GM12891 (cell line): Measurements from ENCODE around the gene TMEM242.

ENCODE experiments used
- PAX5 ChIP-seq: IDR thresholded peaks from 2 replicates; pipeline ENCODE4 v1.6.1; 2011; ENCODE audit warnings: low read length, moderate library complexity, mild to moderate bottlenecking; ENCODE audit not compliant: insufficient read depth, severe bottlenecking
- POLR2A ChIP-seq: IDR thresholded peaks from 2 replicates; pipeline ENCODE4 v1.6.1; 2011; ENCODE audit warnings: low read depth, low read length, control low read depth
- POLR2AphosphoS5 ChIP-seq: IDR thresholded peaks from 2 replicates; pipeline ENCODE4 v1.6.1; 2011; ENCODE audit warnings: low read depth, low read length, control low read depth
- POU2F2 ChIP-seq: IDR thresholded peaks from 2 replicates; pipeline ENCODE4 v1.6.1; 2011; ENCODE audit warnings: low read depth, mild to moderate bottlenecking, control low read depth, low read length, moderate library complexity
- SPI1 ChIP-seq: IDR thresholded peaks from 2 replicates; pipeline ENCODE4 v1.6.1; 2011; ENCODE audit warnings: low read depth, low read length, control low read depth
- TAF1 ChIP-seq: IDR thresholded peaks from 2 replicates; pipeline ENCODE4 v1.6.1; 2011; ENCODE audit warnings: low read depth, low read length, control low read depth

DNA sequence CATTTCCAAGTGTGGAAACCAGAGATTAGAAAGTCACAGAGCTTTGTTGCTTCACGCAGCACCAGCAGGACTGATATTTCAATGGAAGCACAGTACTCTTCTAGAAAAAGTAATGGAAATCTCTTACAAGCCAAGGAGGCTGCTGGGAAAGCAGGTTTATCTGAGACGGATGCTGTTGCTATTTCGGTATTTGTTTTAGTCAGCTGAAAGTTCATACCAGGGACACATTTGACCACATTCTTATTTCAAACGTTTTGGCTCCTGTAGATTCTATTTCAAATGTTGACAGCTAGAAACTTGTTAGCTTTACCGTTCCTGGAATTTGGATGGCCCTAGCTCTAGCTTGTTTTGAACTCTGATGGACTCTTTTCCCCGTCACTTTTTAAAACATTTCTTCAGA is 3.7 kb upstream of the TMEM242 start:
- TF ChIP-seq POLR2A = no peak
- no peak for TF ChIP-seq POLR2AphosphoS5
- no peak for TF ChIP-seq TAF1
- no peak for TF ChIP-seq POU2F2
- no peak for TF ChIP-seq SPI1
- no peak for TF ChIP-seq PAX5
